PC-3 (cell line): ENCODE measurements around the gene EXD3. TPM values are rescaled to one million over a fixed set of nuclear protein-coding genes. Genes with fewer than 3 reads are reported as not detected.

Experiments used
- ATAC-seq: fragments of 200-7000 bp; cut with Tn5 transposase; 2 replicates; pipeline ENCODE4 v1.9.1; 2020; ENCODE audit warnings: mild to moderate bottlenecking, moderate library complexity
- BruUV-seq: library from RNA; stranded (reverse); fragments of 400-500 nt; replicated peaks from 2 replicates; lab custom pipeline; 2021; lab: Mats Ljungman, UMichigan
- CTCF ChIA-PET: fragments of 300-600 bp; sonication (Branson Sonifier 250); formaldehyde crosslinking; loops from one replicate; lab custom pipeline; 2022; ENCODE audit warnings: antibody characterized with exemption; lab: Charles Lee
- POLR2A ChIA-PET: fragments of 300-600 bp; sonication (Branson Sonifier 250); formaldehyde crosslinking; loops from one replicate; lab custom pipeline; 2022; ENCODE audit warnings: antibody characterized with exemption; ENCODE audit not compliant: unreplicated experiment; lab: Charles Lee
- DNase-seq: peaks from one replicate; pipeline ENCODE4 v3.0.0-alpha.2; 2015
- H2AFZ ChIP-seq: fragments of 300-600 bp; sonication (generic); 2 replicates; pipeline ENCODE4 v1.6.0; 2016; ENCODE audit warnings: antibody characterized with exemption, low read length
- H3F3A ChIP-seq: fragments of 300-600 bp; sonication (generic); one replicate; pipeline ENCODE4 v1.6.0; 2017; ENCODE audit warnings: antibody characterized with exemption, low read length, control low read depth, mild to moderate bottlenecking; ENCODE audit not compliant: unreplicated experiment
- H3K27ac ChIP-seq: fragments of 300-600 bp; sonication (generic); 2 replicates; pipeline ENCODE4 v1.5.1; 2016; ENCODE audit warnings: mild to moderate bottlenecking, low read length
- H3K27me3 ChIP-seq: fragments of 300-600 bp; sonication (generic); 2 replicates; pipeline ENCODE4 v1.6.1; 2016; ENCODE audit warnings: low read length, mixed read lengths
- H3K36me3 ChIP-seq: fragments of 300-600 bp; sonication (generic); 2 replicates; pipeline ENCODE4 v1.6.1; 2016; ENCODE audit warnings: low read depth, mixed run types, low read length, mixed read lengths
- H3K4me1 ChIP-seq: fragments of 300-600 bp; sonication (generic); 2 replicates; pipeline ENCODE4 v1.5.1; 2016; ENCODE audit warnings: low read length; ENCODE audit not compliant: insufficient read depth
- H3K4me2 ChIP-seq: fragments of 300-600 bp; sonication (generic); 2 replicates; pipeline ENCODE4 v1.6.0; 2016; ENCODE audit warnings: low read length
- H3K4me3 ChIP-seq: fragments of 300-600 bp; sonication (generic); 2 replicates; pipeline ENCODE4 v1.5.1; 2016; ENCODE audit warnings: mild to moderate bottlenecking, low read length, mixed read lengths
- H3K79me2 ChIP-seq: fragments of 300-600 bp; sonication (generic); 2 replicates; pipeline ENCODE4 v1.6.1; 2017; ENCODE audit warnings: low read length, mixed read lengths
- H3K9ac ChIP-seq: fragments of 300-600 bp; sonication (generic); 2 replicates; pipeline ENCODE4 v1.6.0; 2016; ENCODE audit warnings: mild to moderate bottlenecking, low read length
- H3K9me2 ChIP-seq: fragments of 300-600 bp; sonication (generic); replicated peaks from 2 replicates; pipeline ENCODE4 v1.6.1; 2016; ENCODE audit warnings: mixed run types, low read length, mixed read lengths
- H3K9me3 ChIP-seq: fragments of 300-600 bp; sonication (generic); 2 replicates; pipeline ENCODE4 v1.6.1; 2016; ENCODE audit warnings: low read length, mixed read lengths
- H4K20me1 ChIP-seq: fragments of 300-600 bp; sonication (generic); 2 replicates; pipeline ENCODE4 v1.6.1; 2016; ENCODE audit warnings: low read length, mixed read lengths
- CTCF ChIP-seq: fragments of 300-600 bp; sonication (generic); conservative IDR thresholded peaks from 2 replicates; pipeline ENCODE4 v1.5.1; 2017; ENCODE audit warnings: antibody characterized with exemption, low read depth, mild to moderate bottlenecking, low read length
- EZH2 ChIP-seq: fragments of 300-600 bp; sonication (generic); IDR thresholded peaks from one replicate; pipeline ENCODE4 v1.6.1; 2017; ENCODE audit warnings: antibody characterized with exemption, mild to moderate bottlenecking, low read length; ENCODE audit not compliant: unreplicated experiment
- EZH2phosphoT487 ChIP-seq: fragments of 300-600 bp; sonication (generic); IDR thresholded peaks from 2 replicates; pipeline ENCODE4 v1.6.1; 2018; ENCODE audit warnings: mild to moderate bottlenecking, antibody characterized with exemption, low read length, borderline replicate concordance
- intact Hi-C: fragments of 100-400 bp; cut with micrococcal nuclease; formaldehyde crosslinking; loops from 2 replicates; pipeline ENCODE4 v1.9.0; 2023
- total RNA-seq: library from RNA; depleted of rRNA; stranded (reverse); fragments of >200 nt; gene quantifications from 2 replicates; pipeline ENCODE4 v1.2.3, GENCODE V29; 2014

The EXD3 gene
- total RNA-seq, 1 experiment from 2014 or later = 1.9 TPM

GRCh38 chr9:137265496-137266161 lies 157.3 kb downstream of the EXD3 start:
- intact Hi-C loops = no loop called here
- Histone ChIP-seq H3K4me1 (no peaks in the 10 kb centered on the region), H3K9me3 (no peaks in the 10 kb centered on the region), H3K9me2 (no peaks in the 10 kb centered on the region), H3K9ac (no peak overlapping the region), H3K4me2 (no peak overlapping the region), H3K36me3 (0 out of 2 replicates have a peak, but pooled peaks cover 6% of the 10 kb centered on the region), H3F3A (no peaks in the 10 kb centered on the region), H3K27ac (no peak overlapping the region), H4K20me1 (no peaks in the 10 kb centered on the region), H2AFZ (no peak overlapping the region), H3K4me3 (no peak overlapping the region), H3K27me3 (no peaks in the 10 kb centered on the region), H3K79me2 (no peaks in the 10 kb centered on the region)
- ChIA-PET CTCF (no interaction called here), POLR2A (no interaction called here)
- BruUV-seq = no TSS peak
- ATAC-seq = no peak
- TF ChIP-seq EZH2 (no peak), CTCF (no peak), EZH2phosphoT487 (no peak)
- no peak for DNase-seq

GRCh38 chr9:137264067-137264466 lies 158.9 kb downstream of the EXD3 start:
- no TSS peak for BruUV-seq

More at GRCh38 chr9:137264067-137264466, 158.9 kb downstream of the EXD3 start:
- H4K20me1 ChIP-seq = no peaks in the 10 kb centered on the region
- POLR2A ChIA-PET = no interaction called here
- CTCF ChIA-PET = no interaction called here
- H3K9me2 ChIP-seq = no peaks in the 10 kb centered on the region
- H3K79me2 ChIP-seq = no peaks in the 10 kb centered on the region
- no peaks in the 10 kb centered on the region for H3F3A ChIP-seq
- no peak overlapping the region for H3K4me3 ChIP-seq
- H3K27me3 ChIP-seq = no peaks in the 10 kb centered on the region
- intact Hi-C loops = no loop called here
- H3K36me3 ChIP-seq = 0 out of 2 replicates have a peak, but pooled peaks cover 6% of the 10 kb centered on the region
- H3K27ac ChIP-seq = no peak overlapping the region
- no peaks in the 10 kb centered on the region for H3K4me1 ChIP-seq
- DNase-seq = no peak
- H3K9me3 ChIP-seq = no peaks in the 10 kb centered on the region
- no peak overlapping the region for H3K4me2 ChIP-seq
- no peak overlapping the region for H2AFZ ChIP-seq
- no peak for ATAC-seq
- no peak for TF ChIP-seq EZH2phosphoT487
- no peak for TF ChIP-seq EZH2
- no peak for TF ChIP-seq CTCF
- H3K9ac ChIP-seq = no peak overlapping the region
